NCI-H2107 treated with DMSO at 0.1 percent for 48 hours (cell line): Measurements from ENCODE around the gene IL21.
"Not testable (repeated sequence)": the region's sequence is repeated elsewhere in the genome, so short reads cannot be mapped to it uniquely, and the experiment has no call there.

Experiments
- DNase-seq: peaks from one replicate; lab custom pipeline; 2025; ENCODE audit not compliant: unreplicated experiment; lab: John Stamatoyannopoulos, UW

Gene IL21

GRCh38 chr4:122583906-122584305 is 37.0 kb downstream of the IL21 start:
- DNase-seq: no peak

- peak; percentile 19 for DNase-seq
Measured at GRCh38 chr4:122577808-122578781, 42.8 kb downstream of the IL21 start.

- no peak for DNase-seq
Measured at GRCh38 chr4:122577189-122577553, 43.7 kb downstream of the IL21 start.

DNA sequence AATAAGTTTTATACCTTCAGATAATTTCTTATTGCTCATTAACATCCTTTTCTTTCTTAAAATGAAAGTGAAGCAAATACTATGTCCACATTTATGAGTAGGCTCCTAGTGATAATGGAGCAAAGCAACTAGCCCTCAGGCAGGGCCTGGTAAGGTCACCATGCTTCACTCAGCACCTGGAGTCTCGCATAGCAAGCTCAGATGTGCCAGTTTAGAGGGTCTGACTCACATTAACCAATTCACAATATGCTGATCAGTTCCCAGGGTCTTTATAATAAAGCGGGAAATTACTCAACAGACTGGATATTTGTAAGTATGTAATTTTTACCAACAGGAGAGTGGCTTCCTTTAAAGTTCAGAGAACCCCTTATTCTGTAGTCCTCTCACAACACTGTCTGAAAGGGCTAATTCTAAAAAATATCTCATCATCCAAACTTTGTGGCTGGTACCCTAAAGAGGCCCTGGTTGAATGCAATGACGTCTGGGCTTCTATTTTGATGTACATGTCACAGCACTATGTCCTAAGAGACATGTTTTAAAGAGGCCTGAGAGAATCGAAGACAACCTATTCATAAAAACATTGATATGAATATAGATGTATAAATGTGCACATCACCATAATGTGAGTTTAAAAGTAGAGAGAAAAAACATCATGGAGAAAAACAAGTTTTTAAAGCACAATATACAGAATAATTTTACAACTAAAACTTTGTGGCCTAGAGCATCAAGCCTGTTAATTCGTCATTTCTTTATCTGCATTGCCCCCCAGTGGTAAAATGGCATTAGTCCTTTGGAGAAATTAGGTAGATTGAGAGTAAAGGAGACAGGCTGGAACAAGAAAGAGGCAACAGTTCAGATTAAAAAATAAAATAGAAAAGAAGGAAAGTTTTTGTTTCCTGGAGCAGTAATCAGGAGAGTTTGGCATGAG is 44.3 kb downstream of the IL21 start:
- DNase-seq: peak; percentile 4

DNA sequence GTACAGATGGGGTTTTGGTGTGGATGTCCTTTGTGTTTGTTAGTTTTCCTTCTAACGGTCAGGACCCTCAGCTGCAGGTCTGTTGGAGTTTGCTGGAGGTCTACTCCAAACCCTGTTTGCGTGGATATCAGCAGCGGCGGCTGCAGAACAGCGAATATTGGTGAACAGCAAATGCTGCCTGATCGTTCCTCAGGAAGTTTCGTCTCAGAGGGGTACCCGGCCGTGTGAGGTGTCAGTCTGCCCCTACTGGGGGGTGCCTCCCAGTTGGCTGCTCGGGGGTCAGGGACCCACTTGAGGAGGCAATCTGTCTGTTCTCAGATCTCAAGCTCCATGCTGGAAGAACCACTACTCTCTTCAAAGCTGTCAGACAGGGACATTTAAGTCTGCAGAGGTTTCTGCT is 46.5 kb downstream of the IL21 start:
- DNase-seq: not testable (repeated sequence)

- no peak for DNase-seq
Measured at GRCh38 chr4:122562449-122562848, 58.4 kb downstream of the IL21 start.
